Activated naive CD4-positive, alpha-beta T cell treated with anti-CD3 and anti-CD28 coated beads for 36 hours (primary cell): Measurements from ENCODE around the gene RAB17. TPM values are rescaled to one million over a fixed set of nuclear protein-coding genes. Genes with fewer than 3 reads are reported as not detected.

ENCODE experiments used
- CTCF ChIA-PET: fragments of 350-600 bp; sonication (Branson Sonifier 250); formaldehyde crosslinking; loops from one replicate; lab custom pipeline; 2021; ENCODE audit warnings: antibody characterized with exemption; lab: Charles Lee
- DNase-seq: peaks from one replicate; pipeline ENCODE4 v3.0.0-alpha.2; 2020
- H3K27ac Mint-ChIP-seq: one replicate; pipeline ENCODE4 v1.8.0; 2021; ENCODE audit warnings: mild to moderate bottlenecking, mixed read lengths
- H3K27me3 Mint-ChIP-seq: one replicate; pipeline ENCODE4 v1.8.0; 2021; ENCODE audit warnings: low read depth, mixed read lengths
- H3K36me3 Mint-ChIP-seq: one replicate; pipeline ENCODE4 v1.8.0; 2021; ENCODE audit warnings: low read depth, mixed read lengths
- H3K4me1 Mint-ChIP-seq: one replicate; pipeline ENCODE4 v1.8.0; 2021; ENCODE audit warnings: low read depth, mixed read lengths
- H3K4me3 Mint-ChIP-seq: one replicate; pipeline ENCODE4 v1.8.0; 2021; ENCODE audit warnings: mild to moderate bottlenecking, moderate library complexity, mixed read lengths
- H3K9me3 Mint-ChIP-seq: one replicate; pipeline ENCODE4 v1.8.0; 2021; ENCODE audit warnings: mixed read lengths
- intact Hi-C: fragments of 100-400 bp; cut with micrococcal nuclease; formaldehyde crosslinking; loops from one replicate; pipeline ENCODE4 v1.15.1; 2023
- total RNA-seq, 2 experiments: library from RNA; stranded (reverse); gene quantifications; one replicate each; pipeline ENCODE4 v1.2.3, GENCODE V29; 2021

Gene RAB17
- total RNA-seq, 2 experiments from 2014 or later = not detected

GRCh38 chr2:237556773-237557632 is 33.5 kb downstream of the RAB17 start:
- intact Hi-C loops = loop anchor here (1.0 to 5.0 kb wide), 4 partner anchors 15 to 405 kb away; no protein-coding TSS in a partner anchor
- Mint-ChIP-seq H3K27ac (peak overlapping the region; percentile 62), H3K4me3 (no peak overlapping the region)

GRCh38 chr2:237555560-237555959 is 35.0 kb downstream of the RAB17 start:
- CTCF ChIA-PET = interaction anchor here (0.6 to 2.2 kb wide), 8 partner anchors 17 to 1135 kb away, joined by 3 to 13 read pairs (median 4); no protein-coding TSS in a partner anchor
- Mint-ChIP-seq H3K4me1 (peaks cover 13% of the 10 kb centered on the region), H3K9me3 (peaks cover 10% of the 10 kb centered on the region), H3K27ac (no peak overlapping the region), H3K36me3 (no peaks in the 10 kb centered on the region), H3K27me3 (peaks cover 7% of the 10 kb centered on the region), H3K4me3 (no peak overlapping the region)
- intact Hi-C loops = loop anchor here (5.0 kb wide), 1 partner anchor 403 kb away; no protein-coding TSS in a partner anchor
- no peak for DNase-seq

More at GRCh38 chr2:237556773-237557632, 33.5 kb downstream of the RAB17 start:
- H3K36me3 Mint-ChIP-seq = no peaks in the 10 kb centered on the region
- peak; percentile 81 for DNase-seq
- peaks cover 13% of the 10 kb centered on the region for H3K4me1 Mint-ChIP-seq
- CTCF ChIA-PET = interaction anchor here (1.0 to 2.2 kb wide), 3 partner anchors 17 to 45 kb away, joined by 3 to 13 read pairs (median 13); no protein-coding TSS in a partner anchor
- H3K9me3 Mint-ChIP-seq = peaks cover 10% of the 10 kb centered on the region
- H3K27me3 Mint-ChIP-seq = peaks cover 7% of the 10 kb centered on the region

- no peak for DNase-seq
- CTCF ChIA-PET = interaction anchor here (0.7 kb wide), 1 partner anchor 44 kb away, joined by 3 read pairs; no protein-coding TSS in a partner anchor
Observed at GRCh38 chr2:237553948-237554347, 36.6 kb downstream of the RAB17 start.

GRCh38 chr2:237552908-237553307 is 37.6 kb downstream of the RAB17 start:
- H3K27ac Mint-ChIP-seq = no peak overlapping the region
- intact Hi-C loops = no loop called here
- CTCF ChIA-PET = no interaction called here
- peaks cover 10% of the 10 kb centered on the region for H3K9me3 Mint-ChIP-seq
- peaks cover 10% of the 10 kb centered on the region for H3K4me1 Mint-ChIP-seq
- no peak for DNase-seq
- H3K36me3 Mint-ChIP-seq = no peaks in the 10 kb centered on the region
- H3K4me3 Mint-ChIP-seq = no peak overlapping the region
- peaks cover 4% of the 10 kb centered on the region for H3K27me3 Mint-ChIP-seq

More at GRCh38 chr2:237553948-237554347, 36.6 kb downstream of the RAB17 start:
- peaks cover 10% of the 10 kb centered on the region for H3K9me3 Mint-ChIP-seq
- no peaks in the 10 kb centered on the region for H3K36me3 Mint-ChIP-seq
- intact Hi-C loops = no loop called here
- no peak overlapping the region for H3K27ac Mint-ChIP-seq
- peaks cover 5% of the 10 kb centered on the region for H3K27me3 Mint-ChIP-seq
- H3K4me3 Mint-ChIP-seq = no peak overlapping the region
- H3K4me1 Mint-ChIP-seq = peaks cover 13% of the 10 kb centered on the region

GRCh38 chr2:237551071-237551574 is 39.4 kb downstream of the RAB17 start:
- Mint-ChIP-seq H3K4me1 (no peaks in the 10 kb centered on the region), H3K27ac (no peak overlapping the region), H3K9me3 (peaks cover 8% of the 10 kb centered on the region), H3K27me3 (peaks cover 1% of the 10 kb centered on the region), H3K4me3 (no peak overlapping the region), H3K36me3 (no peaks in the 10 kb centered on the region)
- no peak for DNase-seq
- CTCF ChIA-PET = interaction anchor here (1.9 kb wide), 1 partner anchor 38 kb away, joined by 4 read pairs; no protein-coding TSS in a partner anchor
- intact Hi-C loops = no loop called here

- CTCF ChIA-PET = interaction anchor here (1.9 to 3.1 kb wide), 3 partner anchors 22 to 37 kb away, joined by 4 to 20 read pairs (median 7); no protein-coding TSS in a partner anchor
- H3K27me3 Mint-ChIP-seq = no peaks in the 10 kb centered on the region
- no peak overlapping the region for H3K27ac Mint-ChIP-seq
- H3K9me3 Mint-ChIP-seq = peaks cover 2% of the 10 kb centered on the region
- no peak for DNase-seq
- no peaks in the 10 kb centered on the region for H3K4me1 Mint-ChIP-seq
- no peak overlapping the region for H3K4me3 Mint-ChIP-seq
- intact Hi-C loops = no loop called here
- no peaks in the 10 kb centered on the region for H3K36me3 Mint-ChIP-seq
Observed at GRCh38 chr2:237549643-237550415, 40.7 kb downstream of the RAB17 start.

- no peak overlapping the region for H3K27ac Mint-ChIP-seq
- no peaks in the 10 kb centered on the region for H3K27me3 Mint-ChIP-seq
- CTCF ChIA-PET = interaction anchor here (2.2 to 3.1 kb wide), 2 partner anchors 23 to 37 kb away, joined by 7 to 20 read pairs; no protein-coding TSS in a partner anchor
- intact Hi-C loops = no loop called here
- no peak for DNase-seq
- H3K9me3 Mint-ChIP-seq = no peaks in the 10 kb centered on the region
- H3K36me3 Mint-ChIP-seq = no peaks in the 10 kb centered on the region
- no peak overlapping the region for H3K4me3 Mint-ChIP-seq
- no peaks in the 10 kb centered on the region for H3K4me1 Mint-ChIP-seq
Observed at GRCh38 chr2:237549216-237549615, 41.3 kb downstream of the RAB17 start.

- no peaks in the 10 kb centered on the region for H3K9me3 Mint-ChIP-seq
- no peaks in the 10 kb centered on the region for H3K27me3 Mint-ChIP-seq
- no peak for DNase-seq
- CTCF ChIA-PET = interaction anchor here (0.7 to 3.1 kb wide), 3 partner anchors 24 to 179 kb away, joined by 4 to 20 read pairs (median 7); no protein-coding TSS in a partner anchor
- H3K4me1 Mint-ChIP-seq = no peaks in the 10 kb centered on the region
- intact Hi-C loops = no loop called here
- no peak overlapping the region for H3K27ac Mint-ChIP-seq
- H3K36me3 Mint-ChIP-seq = no peaks in the 10 kb centered on the region
- H3K4me3 Mint-ChIP-seq = no peak overlapping the region
Observed at GRCh38 chr2:237547841-237548416, 42.6 kb downstream of the RAB17 start.

GRCh38 chr2:237546876-237547395 is 43.6 kb downstream of the RAB17 start:
- intact Hi-C loops = no loop called here
- no peak overlapping the region for H3K4me3 Mint-ChIP-seq

GRCh38 chr2:237546040-237546875 is 44.3 kb downstream of the RAB17 start:
- intact Hi-C loops = no loop called here
- Mint-ChIP-seq H3K9me3 (no peaks in the 10 kb centered on the region), H3K27ac (no peak overlapping the region), H3K4me1 (no peaks in the 10 kb centered on the region), H3K27me3 (no peaks in the 10 kb centered on the region), H3K36me3 (no peaks in the 10 kb centered on the region), H3K4me3 (no peak overlapping the region)
- CTCF ChIA-PET = interaction anchor here (0.9 kb wide), 1 partner anchor 33 kb away, joined by 3 read pairs; no protein-coding TSS in a partner anchor
- DNase-seq = no peak

More at GRCh38 chr2:237546876-237547395, 43.6 kb downstream of the RAB17 start:
- Mint-ChIP-seq H3K9me3 (no peaks in the 10 kb centered on the region), H3K36me3 (no peaks in the 10 kb centered on the region), H3K27ac (no peak overlapping the region), H3K27me3 (no peaks in the 10 kb centered on the region), H3K4me1 (no peaks in the 10 kb centered on the region)
- DNase-seq = no peak
- CTCF ChIA-PET = interaction anchor here (0.7 kb wide), 1 partner anchor 178 kb away, joined by 4 read pairs; no protein-coding TSS in a partner anchor
